Ishikawa (cell line): Measurements from ENCODE around the gene PRSS33.

ENCODE experiments used
- CREB1 ChIP-seq: IDR thresholded peaks from 2 replicates; pipeline ENCODE4 v1.6.1; 2012; ENCODE audit warnings: low read depth
- EP300 ChIP-seq: IDR thresholded peaks from 2 replicates; pipeline ENCODE4 v1.6.1; 2012; ENCODE audit warnings: borderline replicate concordance
- NFIC ChIP-seq: IDR thresholded peaks from 2 replicates; pipeline ENCODE4 v1.6.1; 2012
- RAD21 ChIP-seq: IDR thresholded peaks from 2 replicates; pipeline ENCODE4 v1.6.1; 2012; ENCODE audit warnings: low read depth
- TAF1 ChIP-seq: IDR thresholded peaks from 2 replicates; pipeline ENCODE4 v1.6.1; 2012; ENCODE audit warnings: low read depth, mild to moderate bottlenecking
- TCF12 ChIP-seq: IDR thresholded peaks from 2 replicates; pipeline ENCODE4 v1.6.1; 2012; ENCODE audit warnings: low read depth
- TF ChIP-seq, protein P1 (sequence below): IDR thresholded peaks from 2 replicates; pipeline ENCODE4 v1.6.1; 2012
- TF ChIP-seq, protein P2 (sequence below): IDR thresholded peaks from 2 replicates; pipeline ENCODE4 v1.6.1; 2012; ENCODE audit warnings: low read depth, mild to moderate bottlenecking

DNA sequence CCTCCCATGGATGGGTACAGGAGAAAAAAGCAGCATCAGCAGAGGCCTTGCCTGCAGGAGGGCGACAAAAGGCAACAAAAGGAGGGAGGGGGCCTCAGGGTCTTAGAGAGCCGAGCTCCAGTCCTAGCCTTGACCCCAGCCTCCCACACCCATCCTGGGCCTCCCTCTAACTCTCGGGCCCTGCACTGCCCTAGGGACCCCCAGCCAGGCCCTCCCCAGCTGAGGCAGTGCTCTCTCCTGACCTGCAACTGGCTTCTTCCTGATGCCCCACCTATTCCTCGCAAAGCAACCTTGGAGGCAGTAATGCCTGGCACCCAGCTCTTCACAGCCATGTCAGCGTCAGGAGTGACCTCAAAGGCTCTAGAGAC is 50.1 kb downstream of the PRSS33 start:
- TF ChIP-seq CREB1 (no peak), NFIC (no peak), EP300 (no peak), RAD21 (no peak), TAF1 (no peak), TCF12 (no peak)
- TF ChIP-seq, protein P1, sequence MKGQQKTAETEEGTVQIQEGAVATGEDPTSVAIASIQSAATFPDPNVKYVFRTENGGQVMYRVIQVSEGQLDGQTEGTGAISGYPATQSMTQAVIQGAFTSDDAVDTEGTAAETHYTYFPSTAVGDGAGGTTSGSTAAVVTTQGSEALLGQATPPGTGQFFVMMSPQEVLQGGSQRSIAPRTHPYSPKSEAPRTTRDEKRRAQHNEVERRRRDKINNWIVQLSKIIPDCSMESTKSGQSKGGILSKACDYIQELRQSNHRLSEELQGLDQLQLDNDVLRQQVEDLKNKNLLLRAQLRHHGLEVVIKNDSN = no peak
- TF ChIP-seq, protein P2, sequence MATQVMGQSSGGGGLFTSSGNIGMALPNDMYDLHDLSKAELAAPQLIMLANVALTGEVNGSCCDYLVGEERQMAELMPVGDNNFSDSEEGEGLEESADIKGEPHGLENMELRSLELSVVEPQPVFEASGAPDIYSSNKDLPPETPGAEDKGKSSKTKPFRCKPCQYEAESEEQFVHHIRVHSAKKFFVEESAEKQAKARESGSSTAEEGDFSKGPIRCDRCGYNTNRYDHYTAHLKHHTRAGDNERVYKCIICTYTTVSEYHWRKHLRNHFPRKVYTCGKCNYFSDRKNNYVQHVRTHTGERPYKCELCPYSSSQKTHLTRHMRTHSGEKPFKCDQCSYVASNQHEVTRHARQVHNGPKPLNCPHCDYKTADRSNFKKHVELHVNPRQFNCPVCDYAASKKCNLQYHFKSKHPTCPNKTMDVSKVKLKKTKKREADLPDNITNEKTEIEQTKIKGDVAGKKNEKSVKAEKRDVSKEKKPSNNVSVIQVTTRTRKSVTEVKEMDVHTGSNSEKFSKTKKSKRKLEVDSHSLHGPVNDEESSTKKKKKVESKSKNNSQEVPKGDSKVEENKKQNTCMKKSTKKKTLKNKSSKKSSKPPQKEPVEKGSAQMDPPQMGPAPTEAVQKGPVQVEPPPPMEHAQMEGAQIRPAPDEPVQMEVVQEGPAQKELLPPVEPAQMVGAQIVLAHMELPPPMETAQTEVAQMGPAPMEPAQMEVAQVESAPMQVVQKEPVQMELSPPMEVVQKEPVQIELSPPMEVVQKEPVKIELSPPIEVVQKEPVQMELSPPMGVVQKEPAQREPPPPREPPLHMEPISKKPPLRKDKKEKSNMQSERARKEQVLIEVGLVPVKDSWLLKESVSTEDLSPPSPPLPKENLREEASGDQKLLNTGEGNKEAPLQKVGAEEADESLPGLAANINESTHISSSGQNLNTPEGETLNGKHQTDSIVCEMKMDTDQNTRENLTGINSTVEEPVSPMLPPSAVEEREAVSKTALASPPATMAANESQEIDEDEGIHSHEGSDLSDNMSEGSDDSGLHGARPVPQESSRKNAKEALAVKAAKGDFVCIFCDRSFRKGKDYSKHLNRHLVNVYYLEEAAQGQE = no peak
